HCT116 (cell line): ENCODE measurements around the gene DTNBP1.

ENCODE experiments used
- EZH2 ChIP-seq: fragments of 200-600 bp; sonication (generic); IDR thresholded peaks from 2 replicates; pipeline ENCODE4 v1.6.1; 2017; ENCODE audit warnings: antibody characterized with exemption, mixed run types
- JUND ChIP-seq: IDR thresholded peaks from 2 replicates; pipeline ENCODE4 v1.6.1; 2012
- POLR2A ChIP-seq: IDR thresholded peaks from 2 replicates; pipeline ENCODE4 v1.7.0; 2011; ENCODE audit warnings: borderline replicate concordance; ENCODE audit not compliant: insufficient read depth, insufficient read length; ENCODE audit errors: extremely low read depth
- POLR2AphosphoS5 ChIP-seq: IDR thresholded peaks from 2 replicates; pipeline ENCODE4 v1.6.1; 2011; ENCODE audit warnings: mild to moderate bottlenecking, low read depth, low read length, moderate library complexity
- SRF ChIP-seq: IDR thresholded peaks from 2 replicates; pipeline ENCODE4 v1.6.1; 2012; ENCODE audit warnings: low read depth
- TF ChIP-seq, protein P1 (sequence below), 3 experiments: fragments of 200-600 bp in 1 of 3; sonication (generic) in 1 of 3; IDR thresholded peaks in 2 of 3; conservative IDR thresholded peaks in 1 of 3; 2 replicates each; pipeline ENCODE4 v1.5.1; 2012 to 2017; ENCODE audit warnings: low read depth in 2 of 3, low read length in 2 of 3, antibody characterized with exemption in 1 of 3, borderline replicate concordance in 1 of 3, control low read depth in 1 of 3, mild to moderate bottlenecking in 1 of 3, mixed read lengths in 1 of 3, mixed run types in 1 of 3, moderate library complexity in 1 of 3; ENCODE audit not compliant: insufficient read depth in 1 of 3
- TF ChIP-seq, protein P2 (sequence below): IDR thresholded peaks from 2 replicates; pipeline ENCODE4 v1.6.1; 2012; ENCODE audit warnings: low read depth

DNA sequence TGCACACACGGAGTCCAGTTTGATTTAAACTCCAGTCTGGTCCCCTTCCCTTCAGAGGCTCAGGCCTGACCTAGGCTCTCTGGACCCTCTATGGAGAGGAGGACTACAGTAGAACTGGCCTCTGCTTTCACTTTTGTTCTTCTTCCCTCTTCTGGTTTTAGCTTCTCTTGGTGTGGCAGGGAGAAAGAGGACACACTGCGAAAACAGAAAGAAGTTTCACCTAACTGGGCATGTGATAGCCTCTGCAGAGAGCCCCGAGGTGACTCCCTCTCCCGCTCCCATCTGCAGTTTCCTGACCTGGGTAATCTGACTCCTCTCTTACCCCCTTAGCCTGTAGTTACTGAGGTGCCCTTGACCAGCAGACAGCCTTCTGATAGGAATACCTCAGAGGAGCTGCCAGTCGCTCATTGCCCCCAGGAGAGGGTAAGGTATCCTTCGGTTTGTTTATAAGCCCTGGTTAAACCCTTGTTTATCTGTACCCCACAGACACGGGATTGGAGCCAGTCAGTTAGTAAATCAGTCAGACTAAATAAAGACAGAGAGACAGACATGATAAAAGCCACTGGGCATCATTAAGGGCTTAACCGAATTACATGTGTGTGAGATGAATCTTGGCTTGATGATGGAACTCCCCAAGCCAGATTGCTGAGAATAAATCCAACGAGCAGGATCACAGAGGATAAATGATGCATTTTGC lies 12.0 kb upstream of the DTNBP1 start:
- TF ChIP-seq POLR2A, result no peak
- TF ChIP-seq POLR2AphosphoS5, result no peak
- TF ChIP-seq SRF, result no peak
- TF ChIP-seq, protein P1, sequence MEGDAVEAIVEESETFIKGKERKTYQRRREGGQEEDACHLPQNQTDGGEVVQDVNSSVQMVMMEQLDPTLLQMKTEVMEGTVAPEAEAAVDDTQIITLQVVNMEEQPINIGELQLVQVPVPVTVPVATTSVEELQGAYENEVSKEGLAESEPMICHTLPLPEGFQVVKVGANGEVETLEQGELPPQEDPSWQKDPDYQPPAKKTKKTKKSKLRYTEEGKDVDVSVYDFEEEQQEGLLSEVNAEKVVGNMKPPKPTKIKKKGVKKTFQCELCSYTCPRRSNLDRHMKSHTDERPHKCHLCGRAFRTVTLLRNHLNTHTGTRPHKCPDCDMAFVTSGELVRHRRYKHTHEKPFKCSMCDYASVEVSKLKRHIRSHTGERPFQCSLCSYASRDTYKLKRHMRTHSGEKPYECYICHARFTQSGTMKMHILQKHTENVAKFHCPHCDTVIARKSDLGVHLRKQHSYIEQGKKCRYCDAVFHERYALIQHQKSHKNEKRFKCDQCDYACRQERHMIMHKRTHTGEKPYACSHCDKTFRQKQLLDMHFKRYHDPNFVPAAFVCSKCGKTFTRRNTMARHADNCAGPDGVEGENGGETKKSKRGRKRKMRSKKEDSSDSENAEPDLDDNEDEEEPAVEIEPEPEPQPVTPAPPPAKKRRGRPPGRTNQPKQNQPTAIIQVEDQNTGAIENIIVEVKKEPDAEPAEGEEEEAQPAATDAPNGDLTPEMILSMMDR (IDR thresholded peaks at IDR 0.05 in 2 of 3, conservative IDR thresholded peaks at IDR 0.05 in 1 of 3; ENCODE audit: borderline replicate concordance in 1 of 3, insufficient read depth in 1 of 3, low read depth in 2 of 3, low read length in 2 of 3), result no peak
- no peak for TF ChIP-seq EZH2
- TF ChIP-seq, protein P2, sequence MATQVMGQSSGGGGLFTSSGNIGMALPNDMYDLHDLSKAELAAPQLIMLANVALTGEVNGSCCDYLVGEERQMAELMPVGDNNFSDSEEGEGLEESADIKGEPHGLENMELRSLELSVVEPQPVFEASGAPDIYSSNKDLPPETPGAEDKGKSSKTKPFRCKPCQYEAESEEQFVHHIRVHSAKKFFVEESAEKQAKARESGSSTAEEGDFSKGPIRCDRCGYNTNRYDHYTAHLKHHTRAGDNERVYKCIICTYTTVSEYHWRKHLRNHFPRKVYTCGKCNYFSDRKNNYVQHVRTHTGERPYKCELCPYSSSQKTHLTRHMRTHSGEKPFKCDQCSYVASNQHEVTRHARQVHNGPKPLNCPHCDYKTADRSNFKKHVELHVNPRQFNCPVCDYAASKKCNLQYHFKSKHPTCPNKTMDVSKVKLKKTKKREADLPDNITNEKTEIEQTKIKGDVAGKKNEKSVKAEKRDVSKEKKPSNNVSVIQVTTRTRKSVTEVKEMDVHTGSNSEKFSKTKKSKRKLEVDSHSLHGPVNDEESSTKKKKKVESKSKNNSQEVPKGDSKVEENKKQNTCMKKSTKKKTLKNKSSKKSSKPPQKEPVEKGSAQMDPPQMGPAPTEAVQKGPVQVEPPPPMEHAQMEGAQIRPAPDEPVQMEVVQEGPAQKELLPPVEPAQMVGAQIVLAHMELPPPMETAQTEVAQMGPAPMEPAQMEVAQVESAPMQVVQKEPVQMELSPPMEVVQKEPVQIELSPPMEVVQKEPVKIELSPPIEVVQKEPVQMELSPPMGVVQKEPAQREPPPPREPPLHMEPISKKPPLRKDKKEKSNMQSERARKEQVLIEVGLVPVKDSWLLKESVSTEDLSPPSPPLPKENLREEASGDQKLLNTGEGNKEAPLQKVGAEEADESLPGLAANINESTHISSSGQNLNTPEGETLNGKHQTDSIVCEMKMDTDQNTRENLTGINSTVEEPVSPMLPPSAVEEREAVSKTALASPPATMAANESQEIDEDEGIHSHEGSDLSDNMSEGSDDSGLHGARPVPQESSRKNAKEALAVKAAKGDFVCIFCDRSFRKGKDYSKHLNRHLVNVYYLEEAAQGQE, result no peak
- TF ChIP-seq JUND, result no peak
